Psoas muscle (tissue), 8 donors: ENCODE data around the gene SIM1. TPM values are rescaled to one million over a fixed set of nuclear protein-coding genes. Genes with fewer than 3 reads are reported as not detected.
A peak's percentile ranks its signal among the peaks of the same experiment; 100 is the strongest.

Experiments used
- ATAC-seq, 4 donors: fragments of 200-7000 bp; cut with Tn5 transposase; one replicate each; pipeline ENCODE4 v1.9.1; 2020; ENCODE audit warnings: moderate library complexity in 3 of 4, mild to moderate bottlenecking in 2 of 4
- DNase-seq, 2 donors: peaks; one replicate each; pipeline ENCODE4 v3.0.0-alpha.2; 2020
- H3K27ac ChIP-seq: fragments of 200-600 bp; one replicate; pipeline ENCODE4 v1.8.0; 2022
- H3K27me3 ChIP-seq, 3 donors: fragments of 200-600 bp in 1 of 3; one replicate each; pipeline versions ENCODE4 v1.6.1 to v1.8.0; 2013 to 2022; ENCODE audit warnings: low read length in 2 of 3, mild to moderate bottlenecking in 2 of 3, moderate library complexity in 1 of 3; ENCODE audit not compliant: insufficient read depth in 3 of 3
- H3K36me3 ChIP-seq, 2 donors: fragments of 200-600 bp in 1 of 2; one replicate each; pipeline versions ENCODE4 v1.6.1 to v1.8.0; 2013 to 2022; ENCODE audit warnings: low read depth in 1 of 2, mild to moderate bottlenecking in 1 of 2, moderate library complexity in 1 of 2; ENCODE audit not compliant: insufficient read depth in 1 of 2
- H3K4me1 ChIP-seq: fragments of 200-600 bp; one replicate; pipeline ENCODE4 v1.8.0; 2022
- H3K4me3 ChIP-seq: fragments of 200-600 bp; one replicate; pipeline ENCODE4 v1.8.0; 2022; ENCODE audit warnings: mild to moderate bottlenecking
- H3K9me3 ChIP-seq: fragments of 200-600 bp; one replicate; pipeline ENCODE4 v1.8.0; 2022
- WGBS, 3 donors: extraction: QIAGEN DNeasy Blood & Tissue Kit; methylation state at CpG; one replicate each; pipeline versions ENCODE4 v1.1.6 to v1.1.7; 2013; 5-methylcytosine and 5-hydroxymethylcytosine counted together
- intact Hi-C, 2 donors: fragments of 100-400 bp; cut with DNase I; formaldehyde crosslinking; loops; one replicate each; pipeline versions ENCODE4 v1.11.0 to v1.14.2; 2022
- polyA plus RNA-seq, 3 donors: library from polyadenylated mRNA; stranded (reverse); fragments of 200-250 nt; gene quantifications; one replicate each; pipeline ENCODE4 v1.2.3, GENCODE V29; 2013
- total RNA-seq, 4 donors: library from RNA; stranded (reverse); fragmentation: NEBNext Ultra II Directional in 2 of 4; extraction: Animal tissue kit (Norgen Biotek cat#: 25700) in 2 of 4; gene quantifications; one replicate each; pipeline versions ENCODE4 v1.2.1 to v1.2.4, GENCODE V29; 2021 to 2023
- TF ChIP-seq, protein P1 (sequence below): fragments of 200-600 bp; IDR thresholded peaks from one replicate; pipeline ENCODE4 v1.8.0; 2022; ENCODE audit warnings: antibody characterized with exemption
- donor health status: healthy with polysubstance abuse.
- donor health status: DM: no; HTN: no; CAD: no; lungs with moderate emphysema.
- donor health status: Bipolar disorder and iron deficiency.
- donor health status: healthy.
- donor health status: DM: yes; HTN: yes; CAD: no.
- donor health status: DM: no; HTN: no; CAD: no.
- donor health status: DM: no; HTN: no; CAD: no.
- donor health status: DM: yes; HTN: yes; CAD: no.

Gene SIM1
- total and polyA plus RNA-seq, 7 donors, result 0.60 to 14.4 (median 4.7) TPM

DNA sequence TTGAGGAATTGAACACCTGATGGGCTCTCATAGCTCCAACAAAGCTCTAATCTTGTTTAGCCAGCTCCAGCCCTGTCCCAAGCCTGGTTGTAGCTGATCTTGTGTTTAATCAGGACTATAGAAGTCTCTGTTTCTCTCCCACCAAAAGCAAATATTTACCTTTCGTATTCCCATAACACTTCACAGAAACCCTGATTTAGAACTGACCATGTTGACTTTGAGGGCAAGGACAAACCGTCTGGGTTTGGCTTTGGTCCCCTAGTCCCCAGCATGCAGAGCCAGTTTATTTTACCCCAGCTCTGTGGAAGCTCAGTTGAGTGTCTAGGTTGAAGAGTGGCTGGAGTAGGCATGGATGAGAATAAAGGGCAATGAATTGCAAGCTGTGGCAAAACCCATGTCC lies 18.0 kb upstream of the SIM1 start:
- intact Hi-C loops, result loop anchor here (10.0 kb wide), 3 partner anchors 172 to 488 kb away; partner anchors contain the start of gene MCHR2 (in 1 of the 2)
- no peaks in the 10 kb centered on the region for H3K27me3 ChIP-seq
- H3K36me3 ChIP-seq, result no peaks in the 10 kb centered on the region
- WGBS, 3 donors, result 47 to 63% (median 57%) methylated on average over 2 of the region's 2 CpGs
- no peaks in the 10 kb centered on the region for H3K9me3 ChIP-seq
- TF ChIP-seq, protein P1, sequence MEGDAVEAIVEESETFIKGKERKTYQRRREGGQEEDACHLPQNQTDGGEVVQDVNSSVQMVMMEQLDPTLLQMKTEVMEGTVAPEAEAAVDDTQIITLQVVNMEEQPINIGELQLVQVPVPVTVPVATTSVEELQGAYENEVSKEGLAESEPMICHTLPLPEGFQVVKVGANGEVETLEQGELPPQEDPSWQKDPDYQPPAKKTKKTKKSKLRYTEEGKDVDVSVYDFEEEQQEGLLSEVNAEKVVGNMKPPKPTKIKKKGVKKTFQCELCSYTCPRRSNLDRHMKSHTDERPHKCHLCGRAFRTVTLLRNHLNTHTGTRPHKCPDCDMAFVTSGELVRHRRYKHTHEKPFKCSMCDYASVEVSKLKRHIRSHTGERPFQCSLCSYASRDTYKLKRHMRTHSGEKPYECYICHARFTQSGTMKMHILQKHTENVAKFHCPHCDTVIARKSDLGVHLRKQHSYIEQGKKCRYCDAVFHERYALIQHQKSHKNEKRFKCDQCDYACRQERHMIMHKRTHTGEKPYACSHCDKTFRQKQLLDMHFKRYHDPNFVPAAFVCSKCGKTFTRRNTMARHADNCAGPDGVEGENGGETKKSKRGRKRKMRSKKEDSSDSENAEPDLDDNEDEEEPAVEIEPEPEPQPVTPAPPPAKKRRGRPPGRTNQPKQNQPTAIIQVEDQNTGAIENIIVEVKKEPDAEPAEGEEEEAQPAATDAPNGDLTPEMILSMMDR, result no peak
- no peak overlapping the region for H3K27ac ChIP-seq
- DNase-seq, result no peak
- no peak for ATAC-seq
- no peaks in the 10 kb centered on the region for H3K4me1 ChIP-seq
- H3K4me3 ChIP-seq, result no peak overlapping the region

GRCh38 chr6:100479179-100480035 lies 14.7 kb upstream of the SIM1 start:
- TF ChIP-seq, protein P1, result peak; percentile 80
- H3K27ac ChIP-seq, result no peak overlapping the region
- H3K4me1 ChIP-seq, result no peaks in the 10 kb centered on the region
- no peak overlapping the region for H3K4me3 ChIP-seq
- DNase-seq, result no peak
- WGBS, 3 donors, result 74 to 76% (median 75%) methylated on average over 3 of the region's 3 CpGs
- intact Hi-C loops, result loop anchor here (2.0 to 10.0 kb wide), 6 partner anchors 175 to 612 kb away; partner anchors contain the start of gene MCHR2 (in 1 of the 2)
- H3K9me3 ChIP-seq, result no peaks in the 10 kb centered on the region
- H3K27me3 ChIP-seq, result no peaks in the 10 kb centered on the region
- peak in 3 of 4 donors; percentile 49 to 87 (median 69) for ATAC-seq
- no peaks in the 10 kb centered on the region for H3K36me3 ChIP-seq

DNA sequence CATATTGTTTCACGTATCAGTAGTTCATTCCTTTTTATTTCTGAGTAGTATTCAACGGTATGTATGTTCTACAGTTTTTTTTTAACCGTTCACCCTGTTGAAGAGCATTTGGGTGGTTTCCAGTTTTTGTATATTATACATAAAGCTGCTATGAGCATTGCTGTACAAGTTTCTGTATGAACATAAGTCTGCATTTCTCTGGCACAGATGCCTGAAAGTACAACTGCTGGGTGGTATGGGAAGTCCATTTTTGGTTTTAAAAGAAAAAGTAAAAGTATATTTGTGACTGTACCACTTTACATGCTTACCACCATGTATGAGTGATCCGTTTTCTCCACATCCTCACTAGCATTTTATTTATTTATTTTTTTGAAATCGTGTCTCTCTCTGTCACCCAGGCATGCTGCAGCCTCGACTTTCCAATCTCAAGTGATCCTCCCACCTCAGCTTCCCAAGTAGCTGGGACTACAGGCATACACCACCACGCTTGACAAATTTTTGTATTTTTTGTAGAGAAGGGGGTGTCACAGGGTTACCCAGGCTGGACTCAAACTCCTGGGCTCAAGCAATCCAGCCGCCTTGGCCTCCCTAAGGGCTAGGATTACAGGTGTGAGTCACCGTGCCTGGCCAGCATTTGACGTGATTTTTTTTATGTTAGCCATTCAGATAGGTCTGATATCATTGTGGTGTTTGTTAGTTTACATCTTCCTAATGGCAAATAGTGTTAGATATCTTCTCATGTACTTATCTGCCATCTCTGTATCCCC lies 11.0 kb upstream of the SIM1 start:
- intact Hi-C loops, result loop anchor here (5.0 kb wide), 2 partner anchors 358 to 608 kb away; no protein-coding TSS in a partner anchor
- Histone ChIP-seq H3K9me3 (no peaks in the 10 kb centered on the region), H3K27me3 (no peaks in the 10 kb centered on the region), H3K27ac (no peak overlapping the region), H3K4me1 (no peaks in the 10 kb centered on the region), H3K4me3 (no peak overlapping the region), H3K36me3 (no peaks in the 10 kb centered on the region)
- ATAC-seq (no peak), DNase-seq (no peak)
- TF ChIP-seq, protein P1, result no peak
- WGBS, 3 donors, result 83 to 87% (median 86%) methylated on average over 10 of the region's 10 CpGs

- H3K27me3 ChIP-seq, result peaks cover 0 to under 1% (median 0%) of the 10 kb centered on the region in 3 donors
- no peaks in the 10 kb centered on the region for H3K4me1 ChIP-seq
- H3K9me3 ChIP-seq, result no peaks in the 10 kb centered on the region
- H3K27ac ChIP-seq, result no peak overlapping the region
- ATAC-seq (no peak), DNase-seq (no peak)
- no peaks in the 10 kb centered on the region for H3K36me3 ChIP-seq
- intact Hi-C loops, result no loop called here
- H3K4me3 ChIP-seq, result no peak overlapping the region
- TF ChIP-seq, protein P1, result no peak
- WGBS, 3 donors, result 77 to 84% (median 78%) methylated on average over 1 of the region's 1 CpG
Observed at GRCh38 chr6:100473182-100473581, 8.5 kb upstream of the SIM1 start.
